Activated CD4-positive, alpha-beta memory T cell treated with anti-CD3 and anti-CD28 coated beads for 36 hours (primary cell): ENCODE data around the gene ZDHHC24. TPM values are rescaled to one million over a fixed set of nuclear protein-coding genes. Genes with fewer than 3 reads are reported as not detected.
"Not testable (repeated sequence)": the region's sequence is repeated elsewhere in the genome, so short reads cannot be mapped to it uniquely, and the experiment has no call there.

Experiments
- CTCF ChIA-PET: fragments of 350-600 bp; sonication (Branson Sonifier 250); formaldehyde crosslinking; loops from one replicate; lab custom pipeline; 2021; ENCODE audit warnings: antibody characterized with exemption, inconsistent platforms; lab: Charles Lee
- POLR2A ChIA-PET: fragments of 350-600 bp; sonication (Branson Sonifier 250); formaldehyde crosslinking; loops from one replicate; lab custom pipeline; 2021; ENCODE audit warnings: antibody characterized with exemption; lab: Charles Lee
- DNase-seq: peaks from one replicate; pipeline ENCODE4 v3.0.0-alpha.2; 2020
- H3K27ac Mint-ChIP-seq: one replicate; pipeline ENCODE4 v1.8.0; 2021; ENCODE audit warnings: mixed read lengths
- H3K27me3 Mint-ChIP-seq: one replicate; pipeline ENCODE4 v1.8.0; 2021; ENCODE audit warnings: mixed read lengths
- H3K36me3 Mint-ChIP-seq: one replicate; pipeline ENCODE4 v1.8.0; 2021; ENCODE audit warnings: mixed read lengths
- H3K4me1 Mint-ChIP-seq: one replicate; pipeline ENCODE4 v1.8.0; 2021; ENCODE audit warnings: low read depth, mixed read lengths
- H3K4me3 Mint-ChIP-seq: one replicate; pipeline ENCODE4 v1.8.0; 2021; ENCODE audit warnings: mild to moderate bottlenecking, mixed read lengths
- H3K9me3 Mint-ChIP-seq: one replicate; pipeline ENCODE4 v1.8.0; 2021; ENCODE audit warnings: mixed read lengths
- intact Hi-C: fragments of 100-400 bp; cut with micrococcal nuclease; formaldehyde crosslinking; loops from one replicate; pipeline ENCODE4 v1.15.1; 2023
- total RNA-seq, 2 experiments: library from RNA; stranded (reverse); gene quantifications; one replicate each; pipeline ENCODE4 v1.2.3, GENCODE V29; 2021

Gene ZDHHC24, protein sequence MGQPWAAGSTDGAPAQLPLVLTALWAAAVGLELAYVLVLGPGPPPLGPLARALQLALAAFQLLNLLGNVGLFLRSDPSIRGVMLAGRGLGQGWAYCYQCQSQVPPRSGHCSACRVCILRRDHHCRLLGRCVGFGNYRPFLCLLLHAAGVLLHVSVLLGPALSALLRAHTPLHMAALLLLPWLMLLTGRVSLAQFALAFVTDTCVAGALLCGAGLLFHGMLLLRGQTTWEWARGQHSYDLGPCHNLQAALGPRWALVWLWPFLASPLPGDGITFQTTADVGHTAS
- 10 to 100 TPM; 13.5 to 14.9 TPM for total RNA-seq

DNA sequence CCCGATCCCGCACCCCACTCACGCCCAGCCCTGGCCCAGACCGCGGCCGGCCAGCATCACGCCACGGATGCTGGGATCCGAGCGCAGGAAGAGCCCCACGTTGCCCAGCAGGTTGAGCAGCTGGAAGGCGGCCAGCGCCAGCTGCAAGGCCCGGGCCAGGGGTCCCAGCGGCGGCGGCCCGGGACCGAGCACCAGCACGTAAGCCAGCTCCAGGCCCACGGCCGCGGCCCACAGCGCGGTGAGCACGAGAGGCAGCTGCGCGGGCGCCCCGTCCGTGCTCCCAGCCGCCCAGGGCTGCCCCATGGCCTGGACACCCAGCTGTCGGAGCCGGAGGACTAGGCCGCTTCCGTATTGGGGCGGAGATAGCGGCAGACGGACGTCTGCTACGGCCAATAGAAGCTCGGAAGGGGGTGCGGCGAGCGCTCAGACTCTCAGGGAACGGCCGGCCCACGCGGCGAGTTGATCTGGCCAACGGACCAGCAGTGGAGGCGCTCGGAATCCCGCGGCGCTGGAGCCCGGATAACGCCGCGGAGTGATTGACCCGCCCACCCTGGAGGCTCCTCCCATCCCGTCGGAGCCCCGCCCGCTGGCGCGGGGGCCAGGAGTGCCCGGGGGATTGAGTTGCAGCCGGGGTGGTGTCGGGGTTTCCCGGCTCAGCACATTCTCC lies at the start of gene ZDHHC24:
TSS of gene ZDHHC24 (minus strand) at position 348 of the 667 bp plus-strand sequence. CDS start at position 303, 45 bp downstream.
- Mint-ChIP-seq H3K4me3 (peak within 1 kb of the TSS; percentile 80), H3K4me1 (peaks cover 14% of the 10 kb centered on the region), H3K9me3 (no peaks in the 10 kb centered on the region), H3K27me3 (no peaks in the 10 kb centered on the region), H3K27ac (peak within 1 kb of the TSS; percentile 74), H3K36me3 (peaks cover 3% of the 10 kb centered on the region)
- intact Hi-C loops, result loop anchor here (1.0 to 5.0 kb wide), 6 partner anchors 47 to 296 kb away; partner anchors contain the start of genes CCDC87, CCS, DPP3 and RBM14
- POLR2A ChIA-PET, result interaction anchor here (0.7 to 2.2 kb wide), 13 partner anchors 8 to 310 kb away, joined by 3 to 16 read pairs (median 4); partner anchors contain the start of genes BBS1, CCDC87, DPP3 and PELI3
- CTCF ChIA-PET, result interaction anchor here (0.7 to 4.6 kb wide), 6 partner anchors 9 to 132 kb away, joined by 3 to 44 read pairs (median 4); partner anchors contain the start of genes CCDC87, CCS and RBM4B
- peak; percentile 96 for DNase-seq

DNA sequence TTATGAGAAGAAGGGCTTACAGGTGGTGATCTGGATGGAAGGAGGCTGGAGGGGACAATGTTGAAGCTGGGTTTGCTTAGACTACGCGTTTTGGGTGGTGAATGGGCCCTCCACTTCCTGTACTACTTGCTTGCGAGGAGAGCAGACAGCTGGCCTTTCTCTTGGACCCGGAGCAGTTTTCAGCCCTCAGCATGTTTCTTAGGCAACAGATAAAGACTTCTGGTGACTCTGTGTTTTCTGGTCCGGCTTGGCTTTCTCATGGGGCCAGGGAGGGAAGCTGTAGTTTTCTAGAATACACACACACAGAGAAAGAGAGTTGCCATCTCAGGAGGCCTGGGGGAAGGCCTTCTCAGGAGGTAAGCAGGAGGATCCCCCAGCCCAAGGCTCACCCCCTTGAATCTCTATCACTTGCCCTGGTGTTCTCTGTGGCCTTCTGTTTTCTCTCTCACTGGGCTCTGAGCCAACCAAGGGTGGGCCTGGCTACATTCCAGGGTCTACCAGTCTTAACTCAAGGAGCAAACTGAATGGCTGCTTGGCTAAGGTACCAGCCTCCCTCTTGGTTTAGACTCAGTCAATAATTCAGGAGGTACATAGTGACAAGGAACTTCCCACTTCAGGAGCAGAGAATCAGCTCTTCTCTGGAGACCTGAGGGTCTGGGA lies 49.5 kb upstream of the ZDHHC24 start:
- DNase-seq, result peak; percentile 32
- Mint-ChIP-seq H3K27ac (peak overlapping the region; percentile 39), H3K4me1 (peaks cover 30% of the 10 kb centered on the region), H3K36me3 (peaks cover 4% of the 10 kb centered on the region), H3K9me3 (no peaks in the 10 kb centered on the region), H3K4me3 (peak overlapping the region; percentile 2), H3K27me3 (no peaks in the 10 kb centered on the region)
- POLR2A ChIA-PET, result interaction anchor here (1.2 to 1.5 kb wide), 3 partner anchors 10 to 246 kb away, joined by 3 to 4 read pairs (median 3); partner anchors contain the start of gene RBM4B
- CTCF ChIA-PET, result interaction anchor here (1.4 to 2.6 kb wide), 3 partner anchors 18 to 206 kb away, joined by 3 to 14 read pairs (median 6); partner anchors contain the start of gene RBM4B
- intact Hi-C loops, result no loop called here

DNA sequence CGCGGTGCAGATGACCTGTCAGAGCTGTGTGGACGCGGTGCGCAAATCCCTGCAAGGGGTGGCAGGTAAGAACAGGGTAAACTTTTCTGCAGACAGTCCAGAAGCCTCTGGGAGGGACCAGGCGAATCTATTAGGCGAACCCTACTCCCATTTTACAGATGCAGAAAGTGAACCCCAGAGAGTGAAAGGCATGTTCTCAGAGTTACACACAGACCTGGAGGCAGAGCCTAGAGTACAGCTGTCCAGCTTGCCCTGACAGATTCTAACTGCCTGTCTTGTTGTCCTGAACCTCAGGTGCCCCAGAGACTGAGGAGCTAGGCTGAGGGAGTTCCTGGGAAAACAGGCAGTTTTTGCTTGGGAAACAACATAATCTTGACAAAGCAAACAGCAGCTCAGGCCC lies 47.8 kb upstream of the ZDHHC24 start:
- intact Hi-C loops, result loop anchor here (1.0 to 2.0 kb wide), 4 partner anchors 23 to 151 kb away; partner anchors contain the start of genes ACTN3, RBM14, RBM4B and ZDHHC24
- Mint-ChIP-seq H3K4me1 (peaks cover 30% of the 10 kb centered on the region), H3K36me3 (peaks cover 3% of the 10 kb centered on the region), H3K27ac (peak overlapping the region; percentile 90), H3K4me3 (peak overlapping the region; percentile 100), H3K9me3 (no peaks in the 10 kb centered on the region), H3K27me3 (no peaks in the 10 kb centered on the region)
- no peak for DNase-seq
- POLR2A ChIA-PET, result interaction anchor here (1.0 to 2.5 kb wide), 3 partner anchors 23 to 84 kb away, joined by 3 to 18 read pairs (median 3); partner anchors contain the start of genes RBM14 and RBM4B
- CTCF ChIA-PET, result interaction anchor here (1.5 to 4.9 kb wide), 4 partner anchors 14 to 84 kb away, joined by 8 to 46 read pairs (median 12); partner anchors contain the start of genes RBM14 and RBM4B

DNA sequence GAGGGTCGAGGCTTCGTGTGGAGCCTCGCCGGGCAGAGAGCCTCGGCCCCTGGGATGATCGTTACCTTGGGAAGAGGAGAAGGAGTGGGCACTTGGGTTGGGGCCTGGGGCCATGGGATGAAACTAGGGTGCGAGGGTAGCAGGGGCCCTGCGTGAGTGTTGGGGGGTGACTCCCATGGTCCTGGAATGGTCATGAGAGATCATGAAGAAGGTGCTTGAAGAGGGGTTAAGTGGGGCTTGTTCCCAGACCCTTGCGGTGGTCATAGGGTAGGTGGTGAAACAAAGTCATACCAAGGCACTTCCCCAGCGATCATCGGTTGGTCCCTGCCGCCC lies 47.4 kb upstream of the ZDHHC24 start:
- Mint-ChIP-seq H3K36me3 (peaks cover 3% of the 10 kb centered on the region), H3K9me3 (no peaks in the 10 kb centered on the region), H3K4me3 (peak overlapping the region; percentile 100), H3K27me3 (no peaks in the 10 kb centered on the region), H3K27ac (peak overlapping the region; percentile 90), H3K4me1 (peaks cover 30% of the 10 kb centered on the region)
- intact Hi-C loops, result loop anchor here (1.0 to 2.0 kb wide), 4 partner anchors 23 to 151 kb away; partner anchors contain the start of genes ACTN3, RBM14, RBM4B and ZDHHC24
- CTCF ChIA-PET, result interaction anchor here (1.0 to 4.9 kb wide), 13 partner anchors 14 to 155 kb away, joined by 3 to 46 read pairs (median 8); partner anchors contain the start of genes ACTN3, CTSF, MRPL11 and RBM14
- POLR2A ChIA-PET, result interaction anchor here (1.0 to 2.5 kb wide), 3 partner anchors 23 to 85 kb away, joined by 3 to 18 read pairs (median 3); partner anchors contain the start of genes RBM14 and RBM4B
- DNase-seq, result no peak

DNA sequence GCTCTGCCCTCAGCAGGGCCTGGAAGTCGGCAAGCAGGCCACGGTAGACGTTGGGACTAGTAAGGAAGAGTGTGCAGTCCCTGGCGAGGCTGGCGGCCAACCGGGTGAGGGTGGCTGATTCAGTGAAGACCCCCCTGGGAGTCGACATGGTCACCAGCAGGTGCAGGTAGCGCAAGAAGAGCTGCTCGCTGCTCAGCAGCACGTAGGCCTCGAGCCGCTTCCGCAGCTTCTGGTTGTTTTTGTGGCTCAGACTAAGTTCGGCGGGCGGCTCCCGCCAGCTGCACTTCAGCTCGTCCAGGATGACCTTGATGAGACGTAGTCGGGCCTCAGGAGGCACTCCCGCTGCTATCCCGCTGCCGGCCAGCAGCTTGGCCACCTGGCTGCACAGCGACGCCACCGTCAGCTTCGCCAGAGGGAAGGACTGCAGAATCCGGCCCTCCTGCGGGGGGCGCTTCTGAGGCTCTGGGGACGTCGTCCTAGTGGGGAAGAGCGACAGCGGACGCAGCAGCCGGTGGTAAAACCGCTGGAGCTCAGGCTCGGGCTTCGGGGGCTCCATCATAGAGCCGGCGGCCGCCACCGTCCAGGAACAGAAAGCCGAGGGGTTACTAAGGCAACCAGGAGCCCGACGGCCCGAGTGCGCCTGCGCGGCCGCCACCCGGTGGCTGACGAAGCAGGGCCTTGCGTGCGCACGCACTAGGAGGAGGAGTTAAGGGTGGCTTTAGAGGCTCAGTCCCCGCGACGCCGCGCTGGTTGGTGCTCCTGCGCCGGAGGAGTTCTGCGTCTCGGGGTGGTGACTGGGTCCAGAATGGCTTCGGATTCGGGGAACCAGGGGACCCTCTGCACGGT lies 46.8 kb upstream of the ZDHHC24 start, which contains the start of the genes CCDC87 and CCS:
TSS of gene CCDC87 (minus strand) at position 607 of the 846 bp plus-strand sequence. CDS start at position 559, 48 bp downstream.
TSS of gene CCS (plus strand) at position 729 of the 846 bp plus-strand sequence. CDS start at position 806, 77 bp downstream.
- peaks cover 30% of the 10 kb centered on the region for H3K4me1 Mint-ChIP-seq
- peak; percentile 99 for DNase-seq
- CTCF ChIA-PET, result interaction anchor here (0.7 to 4.9 kb wide), 17 partner anchors 11 to 206 kb away, joined by 3 to 46 read pairs (median 4); partner anchors contain the start of genes ACTN3, CTSF, MRPL11 and RBM14
- H3K27ac Mint-ChIP-seq, result peak within 1 kb of the TSS; percentile 90
- no peaks in the 10 kb centered on the region for H3K9me3 Mint-ChIP-seq
- POLR2A ChIA-PET, result interaction anchor here (1.1 to 2.5 kb wide), 4 partner anchors 24 to 86 kb away, joined by 3 to 18 read pairs (median 6); partner anchors contain the start of genes ACTN3, RBM14, RBM4B and ZDHHC24
- intact Hi-C loops, result loop anchor here (1.0 to 2.0 kb wide), 4 partner anchors 24 to 152 kb away; partner anchors contain the start of genes ACTN3, RBM14, RBM4B and ZDHHC24
- H3K4me3 Mint-ChIP-seq, result peak within 1 kb of the TSS; percentile 100
- peaks cover 3% of the 10 kb centered on the region for H3K36me3 Mint-ChIP-seq
- no peaks in the 10 kb centered on the region for H3K27me3 Mint-ChIP-seq

DNA sequence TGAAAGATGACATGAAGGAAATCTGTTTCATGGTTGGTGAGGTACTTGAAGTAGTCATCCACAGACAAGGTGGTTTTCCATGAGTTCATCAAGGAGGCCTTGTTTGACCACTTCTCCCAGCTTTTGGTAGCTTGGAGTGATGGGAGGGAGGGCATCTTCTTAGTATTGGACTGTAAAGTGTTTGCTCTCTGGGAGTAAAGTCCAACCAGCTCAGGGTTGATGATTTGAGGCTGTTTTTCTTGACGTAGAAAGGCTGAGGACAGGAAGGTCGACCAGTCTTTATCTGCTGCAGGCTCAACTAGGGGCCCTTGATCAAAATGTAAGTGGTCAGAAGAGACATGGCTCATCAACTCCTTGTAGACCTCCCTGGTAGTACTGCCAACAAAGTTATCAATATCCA lies 45.3 kb upstream of the ZDHHC24 start:
- H3K27me3 Mint-ChIP-seq, result no peaks in the 10 kb centered on the region
- POLR2A ChIA-PET, result interaction anchor here (1.8 kb wide), 1 partner anchor 45 kb away, joined by 5 read pairs; the partner anchor contains the start of genes ACTN3 and ZDHHC24

DNA sequence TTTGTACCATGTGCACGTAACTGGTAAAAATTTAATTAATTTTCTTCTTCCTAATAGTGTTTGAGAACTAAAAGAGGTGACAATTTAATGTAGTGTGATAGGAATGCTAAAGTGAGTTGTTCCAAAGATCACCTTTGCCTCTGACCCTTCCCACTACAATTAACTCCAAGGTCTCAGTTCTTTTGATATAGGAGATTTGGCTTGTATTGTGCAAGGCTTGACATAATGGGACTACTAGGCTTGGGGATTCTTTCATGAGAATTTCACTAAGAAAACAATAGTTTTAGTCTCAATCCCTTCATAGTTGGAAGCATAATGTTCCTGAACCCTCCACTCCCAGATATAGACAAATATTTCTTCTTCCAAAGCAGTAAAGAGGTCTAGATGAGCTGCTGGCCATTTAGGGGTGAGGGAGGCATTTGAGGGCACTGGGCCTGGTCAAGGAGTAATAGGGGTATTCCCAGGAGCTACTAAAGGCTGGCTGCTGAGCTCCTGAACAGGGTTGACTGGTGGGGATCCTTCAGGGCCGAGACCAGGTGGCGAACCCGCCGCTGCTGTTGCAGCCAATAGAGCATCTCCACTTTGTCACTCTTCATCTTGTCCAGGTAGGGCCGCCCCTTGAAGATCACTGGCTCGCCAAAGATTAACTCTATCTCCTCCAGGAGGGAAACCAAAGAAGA lies 44.3 kb upstream of the ZDHHC24 start:
- H3K27ac Mint-ChIP-seq, result no peak overlapping the region
- no peak for DNase-seq
- peaks cover 3% of the 10 kb centered on the region for H3K36me3 Mint-ChIP-seq
- H3K27me3 Mint-ChIP-seq, result no peaks in the 10 kb centered on the region
- peaks cover 22% of the 10 kb centered on the region for H3K4me1 Mint-ChIP-seq
- CTCF ChIA-PET, result interaction anchor here (0.6 to 4.9 kb wide), 6 partner anchors 10 to 204 kb away, joined by 3 to 46 read pairs (median 6); no protein-coding TSS in a partner anchor
- POLR2A ChIA-PET, result interaction anchor here (1.4 kb wide), 1 partner anchor 44 kb away, joined by 4 read pairs; the partner anchor contains the start of gene ZDHHC24
- intact Hi-C loops, result no loop called here
- H3K9me3 Mint-ChIP-seq, result no peaks in the 10 kb centered on the region
- no peak overlapping the region for H3K4me3 Mint-ChIP-seq

More for the DNA sequence above, 45.3 kb upstream of the ZDHHC24 start:
- Mint-ChIP-seq H3K4me3 (no peak overlapping the region), H3K9me3 (no peaks in the 10 kb centered on the region), H3K36me3 (peaks cover 3% of the 10 kb centered on the region), H3K4me1 (peaks cover 30% of the 10 kb centered on the region), H3K27ac (no peak overlapping the region)
- CTCF ChIA-PET, result interaction anchor here (0.6 to 4.9 kb wide), 5 partner anchors 11 to 103 kb away, joined by 3 to 46 read pairs (median 11); partner anchors contain the start of genes RBM4 and RBM4B
- intact Hi-C loops, result no loop called here
- no peak for DNase-seq

DNA sequence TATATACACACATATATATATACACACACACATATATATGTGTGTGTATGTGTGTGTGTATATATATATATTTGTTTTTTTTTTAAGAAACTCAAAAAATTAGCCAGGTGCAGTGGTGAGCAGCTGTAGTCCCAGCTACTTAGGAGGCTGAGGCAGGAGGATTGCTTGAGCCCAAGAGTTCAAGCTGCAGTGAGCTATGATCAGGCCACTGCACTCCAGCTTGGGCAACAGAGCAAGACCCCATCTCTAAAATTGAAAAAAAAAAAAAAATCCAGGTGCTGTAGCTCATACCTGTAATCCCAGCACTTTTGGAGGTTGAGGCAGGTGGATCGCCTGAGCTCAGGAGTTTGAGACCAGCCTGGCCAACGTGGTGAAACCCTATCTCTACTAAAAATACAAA lies 43.5 kb upstream of the ZDHHC24 start:
- H3K9me3 Mint-ChIP-seq, H3K4me3 Mint-ChIP-seq, intact Hi-C loops, H3K27me3 Mint-ChIP-seq, H3K27ac Mint-ChIP-seq, H3K36me3 Mint-ChIP-seq, DNase-seq: not testable (repeated sequence)
- ChIA-PET CTCF (interaction anchor here (0.6 to 2.5 kb wide), 3 partner anchors 10 to 89 kb away, joined by 3 to 10 read pairs (median 8); no protein-coding TSS in a partner anchor), POLR2A (interaction anchor here (1.4 kb wide), 1 partner anchor 43 kb away, joined by 4 read pairs; the partner anchor contains the start of gene ZDHHC24)
- H3K4me1 Mint-ChIP-seq, result peaks cover 15% of the 10 kb centered on the region

DNA sequence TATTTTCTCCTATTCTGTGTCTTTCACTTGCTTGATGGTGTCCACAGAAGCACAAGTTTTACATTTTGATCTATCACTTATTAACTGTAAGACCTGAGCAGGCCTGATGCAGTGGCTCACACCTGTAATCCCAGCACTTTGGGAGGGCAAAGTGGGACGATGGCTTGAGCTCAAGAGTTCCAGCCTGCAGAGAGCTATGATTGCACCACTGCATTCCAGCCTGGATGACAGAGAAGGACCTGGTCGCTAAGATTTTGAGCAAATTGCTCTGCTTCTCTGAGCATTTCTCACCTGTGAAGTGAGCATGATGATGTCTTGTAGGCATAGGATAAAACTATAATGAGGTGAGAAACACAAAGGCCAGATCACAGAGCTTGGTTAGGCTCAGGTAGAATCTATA lies 40.3 kb upstream of the ZDHHC24 start:
- intact Hi-C loops, result no loop called here
- ChIA-PET CTCF (interaction anchor here (1.0 kb wide), 1 partner anchor 93 kb away, joined by 4 read pairs; no protein-coding TSS in a partner anchor), POLR2A (no interaction called here)
- Mint-ChIP-seq H3K27me3 (no peaks in the 10 kb centered on the region), H3K9me3 (peaks cover 10% of the 10 kb centered on the region), H3K4me1 (peaks cover under 1% of the 10 kb centered on the region), H3K36me3 (peaks cover 1% of the 10 kb centered on the region), H3K27ac (no peak overlapping the region), H3K4me3 (no peak overlapping the region)
- no peak for DNase-seq
